IPS DF 4.7 (cell line): Measurements from ENCODE around the gene DEGS2.

Experiments
- DNase-seq: peaks from one replicate; pipeline ENCODE4 v3.0.0-alpha.2; 2013; ENCODE audit warnings: low spot score; ENCODE audit errors: extremely low read depth

Gene DEGS2

DNA sequence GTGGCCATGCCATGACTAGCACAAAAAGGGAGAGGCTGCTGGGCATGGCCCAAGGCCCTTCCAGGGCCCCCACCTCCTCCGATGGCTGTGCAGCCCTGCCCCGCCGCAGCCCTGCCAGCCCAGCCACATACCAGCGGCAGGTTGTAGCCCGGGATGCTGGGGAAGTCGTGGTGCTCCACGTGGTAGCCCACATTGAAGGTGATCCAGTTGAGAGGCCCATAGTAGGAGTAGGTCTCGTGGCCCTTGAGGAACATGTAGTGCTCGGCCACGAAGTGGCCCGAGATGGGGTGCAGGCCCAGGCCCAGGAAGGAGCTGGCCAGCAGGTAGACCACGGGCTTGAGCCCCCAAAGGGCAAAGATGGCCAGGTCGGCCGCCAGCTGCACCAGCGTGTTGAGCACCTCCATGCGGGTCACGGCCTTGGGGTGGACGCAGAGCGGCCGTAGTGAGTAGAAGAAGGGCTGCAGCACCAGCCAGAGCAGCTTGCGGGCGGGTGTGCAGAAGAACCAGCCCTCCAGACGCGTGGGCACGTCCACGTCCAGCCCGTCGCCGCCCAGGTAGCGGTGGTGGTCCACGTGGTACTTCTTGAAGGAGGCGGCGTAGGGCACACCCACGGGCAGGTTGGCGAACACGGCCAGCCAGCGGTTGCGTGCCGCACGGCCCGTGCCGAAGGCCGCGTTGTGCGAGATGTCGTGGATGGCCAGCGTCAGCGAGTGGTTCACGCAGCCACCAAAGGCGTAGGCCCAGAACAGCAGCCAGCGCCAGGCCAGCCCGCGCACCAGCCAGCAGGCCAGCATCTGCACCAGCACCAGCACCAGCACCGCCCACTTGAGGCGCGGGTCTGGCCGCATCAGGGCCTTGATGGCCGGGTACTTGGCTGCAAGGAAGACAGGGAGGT is 10.4 kb downstream of the DEGS2 start:
- no peak for DNase-seq

DNA sequence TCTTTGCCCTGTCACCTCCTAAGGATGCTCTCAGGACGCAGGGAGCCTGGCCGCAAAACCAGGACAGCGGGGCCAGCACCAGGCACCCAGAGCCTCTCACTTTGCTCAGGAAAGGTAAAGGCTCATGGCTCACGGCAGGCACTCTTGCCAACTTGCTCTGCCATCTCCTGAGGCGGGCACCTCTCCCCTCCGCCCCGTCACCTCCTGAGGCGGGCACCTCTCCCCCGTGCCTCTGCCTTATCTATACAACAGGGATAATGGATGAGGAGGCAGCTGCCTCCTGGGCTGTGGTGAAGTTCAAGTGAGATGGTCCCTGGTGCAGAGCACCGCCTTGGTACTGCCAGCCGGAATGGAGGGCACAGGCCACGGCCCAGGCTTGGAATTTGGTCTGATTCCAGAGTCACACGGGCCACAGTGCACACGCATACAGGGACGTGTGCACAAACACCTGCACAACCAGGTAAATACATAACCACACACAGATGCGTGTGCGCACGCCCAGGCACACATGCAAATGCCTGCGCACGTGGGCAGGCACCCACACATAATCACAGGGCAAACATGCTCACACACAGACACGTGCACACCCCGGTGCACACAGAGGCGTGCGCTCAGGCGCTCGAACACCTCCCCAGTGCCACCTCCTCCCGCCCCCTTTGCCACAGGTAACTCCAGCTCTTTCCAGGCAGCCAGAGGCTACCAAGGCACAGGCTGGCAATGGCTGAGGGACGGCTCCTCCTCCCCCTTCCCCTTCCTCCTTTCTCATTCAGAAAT is 11.6 kb downstream of the DEGS2 start:
- no peak for DNase-seq

DNA sequence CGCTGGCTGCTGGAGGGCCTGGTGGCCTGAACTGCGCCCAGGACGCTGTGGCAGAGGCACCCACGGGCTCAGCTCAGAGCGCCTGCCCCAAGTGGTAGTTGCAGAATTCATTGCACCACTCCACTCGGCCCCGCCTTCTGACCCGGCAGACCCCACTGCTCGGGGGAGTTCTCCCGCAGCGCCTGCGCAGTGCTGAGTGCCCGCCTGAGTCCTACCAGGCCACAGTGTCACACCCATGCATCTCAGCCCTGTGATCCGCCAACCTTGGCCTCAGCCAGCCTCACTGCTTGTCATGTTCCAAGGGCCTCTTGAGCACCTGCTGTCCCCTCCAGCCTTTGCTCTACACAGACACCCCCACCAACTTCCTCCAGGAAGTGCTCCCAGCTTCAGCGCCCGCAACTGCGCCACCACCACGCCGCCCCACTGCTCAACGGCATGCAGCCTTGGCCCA is 12.2 kb downstream of the DEGS2 start:
- no peak for DNase-seq

DNA sequence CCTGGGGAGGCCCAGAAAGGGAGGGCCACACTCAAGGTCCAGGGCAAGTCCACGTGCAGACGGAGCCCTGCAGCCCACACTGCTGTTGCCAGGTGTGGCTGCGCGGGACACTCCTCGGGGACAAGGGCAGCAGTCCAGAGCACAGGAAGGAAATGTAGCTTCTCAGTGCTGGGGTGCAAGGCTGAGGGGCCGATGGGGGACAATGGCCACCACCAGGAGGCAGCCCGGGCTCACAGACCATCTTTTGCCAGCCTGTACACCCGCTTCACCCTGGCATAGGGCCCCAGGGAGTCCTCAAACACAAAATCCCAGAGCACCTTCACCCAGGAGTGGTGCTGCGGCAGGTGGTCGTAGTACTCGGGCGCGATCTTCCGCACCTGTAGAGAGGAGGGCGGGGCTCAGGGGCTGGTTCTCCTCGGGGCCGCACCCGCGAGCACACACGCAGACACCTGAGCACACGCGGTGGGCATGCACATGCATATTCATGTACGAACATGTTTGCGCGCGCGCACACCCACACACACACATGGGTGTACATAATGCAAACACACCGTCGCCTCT is 12.8 kb downstream of the DEGS2 start:
- no peak for DNase-seq

DNA sequence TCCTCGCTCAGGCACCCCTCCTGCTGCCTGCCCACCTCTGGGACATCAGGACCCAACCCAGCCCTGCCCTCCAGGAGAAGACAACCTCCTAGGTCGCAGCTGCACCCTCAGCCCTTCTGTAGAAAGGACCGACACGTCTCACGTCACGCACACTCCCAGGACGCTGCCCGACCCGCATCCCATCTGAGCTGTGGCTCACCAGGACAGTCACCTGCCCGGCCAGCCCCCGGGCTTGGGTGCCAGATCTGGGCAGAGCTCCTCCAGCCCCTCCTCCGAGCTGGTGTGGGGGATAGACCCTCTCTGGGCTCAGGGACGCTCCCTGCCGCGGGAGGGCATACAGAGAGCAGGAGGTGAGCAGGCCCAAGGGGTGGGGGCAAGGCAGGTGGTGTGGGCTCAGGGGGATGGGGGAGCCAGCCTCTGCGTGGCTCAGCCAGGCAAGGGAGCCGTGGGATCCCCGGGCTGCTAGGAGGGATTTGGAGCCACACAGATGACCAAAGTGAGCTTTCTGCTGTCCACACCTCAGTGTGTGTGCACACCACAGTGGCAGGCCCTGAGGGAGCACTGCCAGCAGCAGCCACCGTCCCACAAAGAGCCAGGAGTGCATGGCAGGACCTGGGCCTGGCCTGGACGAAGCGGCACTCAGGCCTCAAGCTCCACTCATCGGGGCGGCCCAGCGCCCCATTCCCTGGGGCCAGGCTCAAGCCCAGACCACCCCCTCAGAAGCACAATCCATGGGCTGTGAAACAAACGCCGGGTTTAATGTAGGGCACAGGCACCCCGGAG is 13.6 kb downstream of the DEGS2 start:
- DNase-seq, result no peak

DNA sequence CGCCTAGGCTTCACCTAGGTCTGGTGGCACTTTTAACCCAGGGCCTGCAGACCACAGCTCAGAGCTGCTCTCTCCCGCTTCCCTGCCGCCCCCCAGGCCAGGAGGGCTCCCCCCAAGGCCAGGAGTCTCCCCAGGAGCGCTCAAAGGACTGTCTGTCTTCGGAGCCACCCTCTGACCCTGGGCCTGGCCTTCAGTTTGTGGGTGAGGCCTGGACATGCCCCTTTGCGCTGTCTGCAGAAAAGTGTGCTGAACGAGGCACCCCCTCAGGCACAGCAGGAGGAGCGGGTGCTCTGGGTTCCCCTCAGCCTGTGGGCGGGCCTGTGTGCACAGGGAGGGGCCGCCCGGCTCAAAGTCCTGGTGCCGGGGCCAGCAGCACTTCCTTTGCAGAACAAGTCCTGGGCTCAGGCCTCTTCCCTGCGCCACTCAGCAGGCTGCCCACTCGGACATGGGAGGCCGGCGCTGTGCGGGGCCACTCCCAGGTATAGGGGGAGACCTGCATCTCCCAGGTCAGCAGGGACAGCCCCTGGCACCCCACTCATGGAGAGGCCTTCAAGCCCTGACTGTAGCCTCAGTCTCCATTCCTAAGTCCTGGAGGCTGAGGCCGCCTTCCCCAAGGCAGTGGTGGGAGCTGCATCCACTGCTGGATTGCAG is 14.3 kb downstream of the DEGS2 start:
- no peak for DNase-seq

DNA sequence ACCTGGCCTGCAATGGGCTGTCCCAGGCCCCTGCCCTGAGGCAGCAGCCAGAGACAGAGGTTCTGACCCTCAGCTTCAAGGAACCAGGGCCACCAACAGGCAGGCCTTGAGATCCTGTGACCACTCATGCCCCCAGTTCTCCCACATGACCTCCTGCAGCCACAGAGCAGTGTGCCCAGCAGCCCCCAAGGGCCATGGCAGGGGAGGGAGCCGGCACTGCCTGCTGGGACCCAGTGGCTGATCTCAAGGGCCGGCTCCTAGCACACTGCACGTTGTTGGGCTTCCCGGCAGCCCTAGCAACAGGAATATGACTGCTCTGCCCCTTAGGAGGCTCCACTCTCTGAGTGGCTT is 14.8 kb downstream of the DEGS2 start:
- no peak for DNase-seq

DNA sequence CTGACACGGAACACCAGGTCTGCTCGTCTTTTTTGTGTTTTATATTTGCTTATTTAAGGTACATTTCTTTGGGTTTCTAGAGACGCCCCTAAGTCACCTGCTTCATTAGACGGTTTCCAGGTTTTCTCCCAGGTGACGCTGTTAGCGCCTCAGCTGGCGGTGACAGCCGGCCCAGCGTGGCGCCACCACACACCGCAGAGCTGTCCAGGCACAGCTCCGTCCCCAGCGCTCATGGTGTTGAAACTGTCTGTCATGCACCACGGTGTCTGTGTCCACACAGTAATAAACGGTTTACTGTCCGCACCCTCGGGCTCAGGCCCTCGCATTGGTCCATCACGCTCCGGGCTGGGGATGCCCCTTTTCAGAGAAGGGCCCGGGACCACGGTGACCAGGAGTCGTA is 15.5 kb downstream of the DEGS2 start:
- DNase-seq, result no peak

DNA sequence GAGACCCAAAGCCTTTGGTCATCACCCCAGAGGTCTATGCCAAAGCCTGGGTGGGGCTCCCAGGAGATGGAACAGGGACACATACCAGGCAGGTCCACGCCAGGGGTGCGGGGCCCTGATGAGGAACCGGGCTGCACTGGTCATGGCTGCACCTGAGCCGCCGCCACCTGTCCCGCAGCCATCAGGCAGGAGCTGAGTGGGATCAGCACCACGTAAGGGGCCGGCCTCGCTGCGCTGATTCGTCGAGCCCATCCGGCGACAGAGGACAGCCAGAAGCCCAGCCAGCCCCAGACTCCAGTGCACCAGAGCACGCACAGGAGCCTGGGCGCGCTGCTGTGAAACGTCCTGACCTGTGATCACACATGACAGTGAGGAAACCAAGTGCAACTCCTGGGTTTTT is 15.9 kb downstream of the DEGS2 start:
- DNase-seq, result no peak

DNA sequence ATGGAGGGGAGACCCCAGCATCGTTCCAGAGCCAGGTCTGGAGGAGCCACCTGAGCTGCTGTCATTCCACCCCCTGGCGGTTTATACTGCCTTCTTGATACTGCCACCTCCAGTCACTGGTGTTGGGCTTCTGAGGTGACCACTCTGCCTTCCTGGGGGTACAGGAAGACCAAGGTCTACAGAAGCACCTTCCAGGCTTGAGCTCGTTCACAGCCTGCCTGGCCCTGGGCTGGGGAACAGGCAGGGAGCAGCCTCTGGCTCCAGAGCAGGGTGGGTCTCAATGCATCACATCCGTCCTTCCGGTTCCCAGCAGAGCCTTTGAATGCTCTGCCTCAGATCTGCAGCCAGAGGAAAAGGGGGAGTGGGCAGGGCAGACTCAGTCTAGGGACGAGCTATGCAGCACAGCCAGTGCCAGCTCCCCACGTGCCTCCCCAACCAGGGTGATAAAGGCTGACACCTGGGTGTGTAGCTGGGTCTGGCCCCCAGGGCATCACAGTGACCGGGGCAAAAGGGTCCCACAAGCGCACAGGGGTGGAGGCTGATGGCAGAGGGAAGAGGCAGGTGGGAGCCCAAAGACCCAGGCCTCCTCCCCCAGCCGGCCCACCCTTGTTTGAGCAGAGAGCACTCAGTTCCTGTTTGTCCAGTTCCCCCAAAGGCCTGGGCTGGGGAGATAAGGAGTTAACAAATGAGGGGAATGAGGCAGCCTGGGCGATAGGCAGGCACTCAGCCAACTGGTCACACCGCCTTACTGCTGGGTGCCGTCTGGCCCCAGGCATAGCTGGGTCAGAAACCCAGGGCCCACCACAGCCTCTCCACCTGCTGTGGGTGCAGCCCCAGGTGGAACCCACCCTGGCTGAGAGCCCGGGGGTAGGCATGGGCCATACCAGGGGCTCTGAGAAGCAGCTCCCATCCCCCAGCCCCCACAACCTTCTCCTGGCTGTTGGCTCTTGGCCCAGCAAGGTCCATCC is 17.1 kb downstream of the DEGS2 start:
- DNase-seq, result no peak

DNA sequence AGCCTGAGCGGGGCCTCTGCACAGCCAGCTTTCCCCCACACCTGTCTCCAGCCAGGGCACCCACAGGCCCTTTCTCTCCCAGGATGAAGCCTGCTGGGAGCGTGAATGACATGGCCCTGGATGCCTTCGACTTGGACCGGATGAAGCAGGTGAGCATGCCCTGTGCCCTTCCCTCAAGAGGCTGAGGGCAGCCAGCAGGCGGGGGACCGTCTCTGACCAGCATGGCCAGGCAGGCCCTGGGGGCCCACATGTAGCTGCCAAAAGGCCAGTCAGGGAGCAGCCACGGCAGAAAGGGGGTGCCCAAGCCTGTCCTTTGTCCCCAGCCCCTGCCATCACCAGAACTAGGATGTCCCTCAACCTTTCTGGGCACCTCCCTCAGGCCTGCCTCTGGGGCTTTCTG is 18.3 kb downstream of the DEGS2 start:
- DNase-seq, result no peak

DNA sequence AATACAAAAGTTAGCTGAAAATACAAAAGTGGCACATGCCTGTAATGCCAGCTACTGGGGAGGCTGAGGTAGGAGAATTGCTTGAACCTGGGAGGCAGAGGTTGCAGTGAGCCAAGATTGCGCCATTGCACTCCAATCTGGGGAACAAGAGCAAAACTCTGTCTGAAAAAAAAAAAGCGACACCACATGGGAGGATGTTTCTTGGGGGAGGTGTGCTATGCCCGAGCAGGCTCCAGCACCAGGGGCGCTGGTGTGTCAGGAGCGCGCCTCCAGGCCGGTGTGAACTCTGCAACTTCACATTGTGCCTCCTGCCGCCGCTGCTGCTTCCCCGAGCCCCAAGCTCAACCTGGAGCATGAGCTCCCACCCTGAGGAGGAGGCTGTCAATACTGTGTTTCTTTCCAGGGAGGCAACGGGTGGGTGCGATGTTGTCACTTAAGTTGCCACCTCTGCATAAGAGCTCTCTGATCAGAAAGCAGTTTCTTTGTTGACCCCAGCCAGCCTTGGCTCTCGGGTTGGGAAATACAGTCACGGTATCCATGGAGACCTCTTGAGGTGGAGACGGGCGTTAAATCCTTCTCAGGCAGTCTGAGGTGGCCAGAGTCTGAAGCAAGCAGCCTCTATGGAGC is 18.9 kb downstream of the DEGS2 start:
- no peak for DNase-seq

DNA sequence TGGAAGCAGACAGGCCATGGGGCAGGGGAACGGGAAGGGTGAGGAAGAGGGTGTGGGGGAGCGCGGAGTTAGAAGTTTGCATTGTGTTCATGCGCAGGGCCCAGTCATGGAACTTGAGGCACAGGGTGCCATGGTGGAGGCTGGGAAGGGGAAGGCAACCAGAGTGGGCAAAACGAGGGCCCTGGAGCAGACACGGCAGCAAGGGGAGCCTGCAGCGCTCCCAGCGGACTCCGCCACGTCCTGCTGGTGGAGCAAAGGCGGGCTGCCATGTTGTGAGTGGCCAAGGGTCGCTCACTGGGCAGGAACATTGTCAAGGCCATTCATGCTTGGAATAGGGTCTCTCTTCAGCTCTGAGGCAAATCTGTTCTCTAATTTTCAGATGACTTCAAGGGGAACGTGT is 20.5 kb downstream of the DEGS2 start:
- DNase-seq, result no peak

DNA sequence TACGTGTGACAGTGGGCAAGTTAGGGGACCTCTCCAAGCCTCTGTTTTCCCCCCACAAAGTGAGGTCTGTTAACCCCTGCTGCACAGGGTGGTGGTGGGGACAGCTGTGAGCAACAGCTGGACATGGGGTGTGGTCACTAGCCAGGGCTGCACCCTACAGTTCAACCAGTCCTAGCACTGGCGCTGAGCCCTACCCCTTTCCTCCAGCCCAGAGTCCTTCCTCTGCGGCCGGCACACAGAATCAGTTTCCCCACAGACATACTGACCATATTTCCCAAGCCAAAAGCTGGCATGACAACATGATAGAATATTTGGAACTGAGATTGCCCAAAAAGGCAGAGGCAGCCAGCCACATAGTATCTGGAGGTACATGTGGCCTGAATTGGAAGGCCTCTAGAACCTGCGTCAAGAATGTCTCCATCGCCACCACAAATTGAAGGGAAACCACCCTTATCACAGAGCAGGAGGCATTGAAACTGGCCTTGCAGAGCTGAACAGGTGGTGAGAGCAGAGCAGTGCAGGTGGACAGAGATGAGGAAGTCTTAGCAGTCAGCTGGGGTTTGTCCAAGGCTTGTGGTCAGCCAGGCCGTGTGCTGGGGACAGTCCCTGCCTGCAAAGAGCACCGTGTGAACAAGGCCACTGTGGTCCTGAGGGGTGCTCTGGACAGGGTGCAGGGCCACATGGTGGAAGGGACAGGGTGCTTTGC is 21.2 kb downstream of the DEGS2 start:
- no peak for DNase-seq

DNA sequence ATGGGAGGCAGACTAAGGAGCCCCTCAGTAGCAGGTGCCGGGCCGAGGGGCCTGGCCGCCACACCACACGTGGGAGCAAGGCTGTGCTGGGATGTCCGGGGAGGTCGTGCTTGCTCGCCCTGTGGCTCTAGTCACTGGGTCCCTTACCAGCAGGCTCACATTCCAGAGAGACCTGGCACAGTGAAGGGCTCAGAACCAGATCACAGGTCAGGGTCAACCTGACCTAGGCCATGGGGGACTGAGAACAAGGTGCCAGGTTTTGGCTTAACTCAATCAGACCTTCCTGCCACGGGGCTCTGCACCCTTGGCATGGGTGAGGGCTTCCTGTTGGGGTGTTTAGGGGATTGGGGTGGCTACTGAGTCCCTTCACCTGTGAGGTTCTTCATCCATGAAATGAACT is 22.3 kb downstream of the DEGS2 start:
- DNase-seq, result no peak

DNA sequence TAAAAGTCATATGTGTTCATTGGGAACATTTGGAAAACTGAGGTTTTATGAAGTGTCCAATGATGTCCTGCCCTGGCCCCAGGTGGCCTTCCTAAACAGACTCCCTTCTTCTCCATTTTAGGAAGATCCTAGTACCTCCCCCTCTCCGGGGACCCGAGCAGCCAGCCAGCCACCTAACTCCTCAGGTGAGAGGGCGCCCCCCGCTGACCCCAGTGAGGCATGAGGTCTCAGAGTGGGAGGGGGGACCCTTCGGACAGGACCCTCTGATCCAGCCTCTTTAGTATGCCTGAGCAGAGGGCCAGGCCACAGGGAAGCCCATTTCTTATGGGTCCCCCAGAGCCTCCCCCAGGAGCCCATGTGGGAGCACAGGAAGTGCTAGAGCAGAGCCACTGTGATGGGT is 23.7 kb downstream of the DEGS2 start:
- no peak for DNase-seq

DNA sequence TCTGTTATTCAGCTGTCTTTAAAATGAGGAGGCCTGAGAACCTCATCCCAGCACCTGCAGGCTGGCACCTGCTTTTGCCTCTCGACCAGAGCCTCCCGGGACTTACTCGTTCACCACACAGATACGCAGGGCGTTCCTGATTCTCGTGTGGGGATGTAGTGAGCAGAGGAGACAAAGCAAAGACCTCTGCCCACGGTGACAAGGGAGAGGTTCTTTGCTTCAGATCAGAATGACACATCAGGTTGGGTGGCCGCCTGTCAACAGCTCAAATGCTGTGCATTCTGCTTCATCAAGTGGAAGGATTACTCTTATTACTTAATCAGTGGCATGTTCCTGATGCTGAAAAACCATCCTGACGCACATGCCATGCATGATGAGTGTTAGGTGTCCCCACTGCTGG is 24.4 kb downstream of the DEGS2 start:
- DNase-seq, result no peak

DNA sequence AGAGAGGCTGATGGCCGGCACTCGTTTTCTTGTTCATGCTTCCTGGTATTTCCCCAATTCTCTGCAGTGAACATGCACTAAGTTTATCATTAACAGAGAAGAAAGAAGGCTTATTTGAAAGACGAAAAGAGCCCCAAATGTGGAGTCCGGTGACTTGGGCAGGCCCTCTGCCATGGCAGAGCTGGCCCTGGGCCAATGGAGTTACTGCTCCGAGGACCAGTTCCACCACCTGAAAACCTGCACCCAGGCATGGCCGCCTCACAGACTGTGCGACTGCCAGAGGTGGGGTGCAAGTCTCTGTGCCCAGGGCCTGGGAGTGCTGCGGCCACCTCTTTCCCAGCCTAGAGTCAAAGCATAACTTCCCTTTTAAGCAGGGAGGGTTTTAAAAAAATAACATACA is 24.9 kb downstream of the DEGS2 start:
- DNase-seq, result no peak
